ENCODE data around the gene SLC51A.

- TF ChIP-seq POLR2A (IDR thresholded peaks at IDR 0.05): no peak
- TF ChIP-seq, protein P1, sequence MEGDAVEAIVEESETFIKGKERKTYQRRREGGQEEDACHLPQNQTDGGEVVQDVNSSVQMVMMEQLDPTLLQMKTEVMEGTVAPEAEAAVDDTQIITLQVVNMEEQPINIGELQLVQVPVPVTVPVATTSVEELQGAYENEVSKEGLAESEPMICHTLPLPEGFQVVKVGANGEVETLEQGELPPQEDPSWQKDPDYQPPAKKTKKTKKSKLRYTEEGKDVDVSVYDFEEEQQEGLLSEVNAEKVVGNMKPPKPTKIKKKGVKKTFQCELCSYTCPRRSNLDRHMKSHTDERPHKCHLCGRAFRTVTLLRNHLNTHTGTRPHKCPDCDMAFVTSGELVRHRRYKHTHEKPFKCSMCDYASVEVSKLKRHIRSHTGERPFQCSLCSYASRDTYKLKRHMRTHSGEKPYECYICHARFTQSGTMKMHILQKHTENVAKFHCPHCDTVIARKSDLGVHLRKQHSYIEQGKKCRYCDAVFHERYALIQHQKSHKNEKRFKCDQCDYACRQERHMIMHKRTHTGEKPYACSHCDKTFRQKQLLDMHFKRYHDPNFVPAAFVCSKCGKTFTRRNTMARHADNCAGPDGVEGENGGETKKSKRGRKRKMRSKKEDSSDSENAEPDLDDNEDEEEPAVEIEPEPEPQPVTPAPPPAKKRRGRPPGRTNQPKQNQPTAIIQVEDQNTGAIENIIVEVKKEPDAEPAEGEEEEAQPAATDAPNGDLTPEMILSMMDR (IDR thresholded peaks at IDR 0.05): no peak
Observed at GRCh38 chr3:196272826-196273225, 56.5 kb downstream of the SLC51A start.

Measured in uterus (tissue), 2 donors.